Stimulated activated naive CD8-positive, alpha-beta T cell treated with anti-CD3 and anti-CD28 coated beads, Interleukin-15, Interleukin-2, amounts not matched to agents 100 ng/mL and 50 ng/mL, for 24 hours (primary cell): ENCODE data around the gene HYAL2.
"Not testable (repeated sequence)": the region's sequence is repeated elsewhere in the genome, so short reads cannot be mapped to it uniquely, and the experiment has no call there.

Experiments
- H3K27ac Mint-ChIP-seq: one replicate; pipeline ENCODE4 v1.8.0; 2021; ENCODE audit warnings: mild to moderate bottlenecking, mixed read lengths
- H3K27me3 Mint-ChIP-seq: one replicate; pipeline ENCODE4 v1.8.0; 2021; ENCODE audit warnings: mixed read lengths
- H3K36me3 Mint-ChIP-seq: one replicate; pipeline ENCODE4 v1.8.0; 2021; ENCODE audit warnings: low read depth, mixed read lengths
- H3K4me1 Mint-ChIP-seq: one replicate; pipeline ENCODE4 v1.8.0; 2021; ENCODE audit warnings: low read depth, mixed read lengths
- H3K4me3 Mint-ChIP-seq: one replicate; pipeline ENCODE4 v1.8.0; 2021; ENCODE audit warnings: mild to moderate bottlenecking, mixed read lengths
- H3K9me3 Mint-ChIP-seq: one replicate; pipeline ENCODE4 v1.8.0; 2021; ENCODE audit warnings: mixed read lengths

HYAL2 gene

DNA sequence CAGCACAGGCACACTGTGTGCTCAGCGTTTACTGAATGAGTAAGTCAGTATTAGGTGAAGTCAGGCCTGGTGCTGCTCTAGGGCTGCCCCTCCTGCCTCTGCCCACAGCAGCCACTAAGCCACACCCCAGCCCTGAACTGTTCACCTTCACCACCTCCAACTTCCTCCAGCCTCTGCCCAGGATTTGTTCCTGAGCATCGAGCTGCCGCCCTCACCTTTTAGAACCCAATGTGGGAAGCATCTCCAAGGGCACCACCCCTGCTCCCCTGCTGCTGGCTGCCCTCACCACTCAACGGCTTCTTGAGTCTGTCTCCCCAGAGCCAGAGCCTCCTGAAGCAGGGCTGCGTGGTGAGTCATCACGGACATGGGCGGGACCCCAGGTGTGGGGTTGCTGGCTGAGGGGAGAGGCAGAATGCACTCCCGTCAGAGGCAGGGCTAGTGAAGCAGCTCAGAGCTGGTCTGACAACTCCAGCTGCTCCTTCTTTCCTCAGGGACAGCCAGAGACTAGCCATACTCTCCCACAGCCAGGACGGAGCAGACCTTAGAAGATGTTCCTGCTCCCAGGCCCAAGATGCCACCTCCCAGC, 5.8 kb downstream of the HYAL2 start:
- Mint-ChIP-seq H3K9me3 (no peaks in the 10 kb centered on the region), H3K27ac (no peak overlapping the region), H3K36me3 (peaks cover 8% of the 10 kb centered on the region), H3K27me3 (no peaks in the 10 kb centered on the region), H3K4me1 (peaks cover 37% of the 10 kb centered on the region), H3K4me3 (no peak overlapping the region)

DNA sequence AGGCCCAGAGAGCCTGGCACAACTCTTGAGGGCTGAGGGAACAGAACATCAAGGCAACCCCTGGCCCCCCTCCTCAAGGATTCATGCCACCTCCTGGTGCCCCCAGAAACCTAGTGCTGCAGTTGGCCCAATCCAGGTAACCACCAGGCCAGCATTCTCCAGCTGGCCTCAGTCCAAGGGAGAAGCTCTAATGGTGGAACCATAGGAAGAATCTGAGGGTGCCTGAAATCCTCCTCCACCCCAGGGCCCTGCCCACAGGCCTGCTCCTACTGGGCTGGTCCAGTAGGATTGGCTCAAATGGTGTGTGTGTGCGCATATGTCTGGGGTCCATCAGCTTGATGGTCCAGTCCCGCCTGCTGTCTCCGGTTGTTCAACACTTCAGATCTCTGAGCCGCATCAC, 7.7 kb downstream of the HYAL2 start:
- no peak overlapping the region for H3K27ac Mint-ChIP-seq
- no peak overlapping the region for H3K4me3 Mint-ChIP-seq

DNA sequence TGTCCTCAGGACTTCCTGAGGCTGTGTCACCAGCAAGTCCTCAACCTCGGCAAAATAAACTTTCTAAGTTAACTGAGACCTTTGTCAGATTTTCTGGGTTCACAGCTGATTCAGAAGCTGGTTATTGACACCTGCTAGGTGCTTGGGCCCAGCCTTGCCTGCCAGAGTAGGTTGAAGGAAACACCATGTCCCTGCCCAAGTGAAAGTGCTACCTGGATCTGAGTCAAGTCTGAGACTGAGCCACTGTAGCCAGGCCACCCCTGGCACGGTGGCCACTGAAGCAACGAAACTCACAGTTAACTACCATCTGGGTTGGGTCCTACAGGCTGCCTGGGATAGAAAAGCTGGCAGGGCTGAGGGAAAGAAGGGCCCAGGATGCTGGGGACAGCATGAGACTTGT, 8.2 kb downstream of the HYAL2 start:
- Mint-ChIP-seq H3K4me1 (peaks cover 25% of the 10 kb centered on the region), H3K4me3 (no peak overlapping the region), H3K27ac (no peak overlapping the region), H3K27me3 (no peaks in the 10 kb centered on the region), H3K9me3 (no peaks in the 10 kb centered on the region), H3K36me3 (peaks cover 14% of the 10 kb centered on the region)

More for the DNA sequence above, 7.7 kb downstream of the HYAL2 start:
- no peaks in the 10 kb centered on the region for H3K27me3 Mint-ChIP-seq
- H3K9me3 Mint-ChIP-seq, result no peaks in the 10 kb centered on the region
- H3K4me1 Mint-ChIP-seq, result peaks cover 28% of the 10 kb centered on the region
- H3K36me3 Mint-ChIP-seq, result peaks cover 10% of the 10 kb centered on the region

DNA sequence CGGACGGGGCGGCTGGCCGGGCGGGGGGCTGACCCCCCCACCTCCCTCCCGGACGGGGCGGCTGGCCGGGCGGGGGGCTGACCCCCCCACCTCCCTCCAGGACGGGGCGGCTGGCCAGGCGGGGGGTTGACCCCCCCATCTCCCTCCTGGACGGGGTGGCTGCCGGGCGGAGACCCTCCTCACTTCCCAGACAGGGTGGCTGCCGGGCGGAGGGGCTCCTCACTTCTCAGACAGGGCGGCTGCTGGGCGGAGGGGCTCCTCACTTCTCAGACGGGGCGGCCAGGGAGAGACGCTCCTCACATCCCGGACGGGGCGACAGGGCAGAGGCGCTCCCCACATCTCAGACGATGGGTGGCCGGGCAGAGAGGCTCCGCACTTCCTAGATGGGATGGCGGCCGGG, 10.5 kb downstream of the HYAL2 start:
- H3K27ac Mint-ChIP-seq, H3K27me3 Mint-ChIP-seq, H3K4me3 Mint-ChIP-seq, H3K9me3 Mint-ChIP-seq, H3K4me1 Mint-ChIP-seq: not testable (repeated sequence)
- H3K36me3 Mint-ChIP-seq, result peaks cover 10% of the 10 kb centered on the region

DNA sequence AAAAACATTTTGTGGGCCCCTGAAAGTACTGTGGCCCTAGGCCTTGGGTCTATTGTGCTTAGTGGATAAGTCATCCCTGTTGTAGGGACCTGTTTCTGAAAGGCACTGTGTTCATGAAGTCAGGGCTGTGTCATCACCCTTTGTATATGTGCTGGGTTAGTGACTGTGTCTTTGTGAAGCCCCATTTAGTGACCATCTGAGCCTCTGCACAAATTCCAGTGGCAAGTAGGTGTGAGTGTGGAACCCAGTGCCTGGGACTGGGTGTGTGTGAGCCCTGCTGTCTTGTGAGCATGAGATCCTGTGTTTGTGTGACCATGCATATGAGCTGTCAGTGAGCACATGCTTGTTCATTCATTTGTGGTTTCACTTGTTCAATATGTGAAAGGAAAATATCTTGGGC, 17.9 kb downstream of the HYAL2 start:
- H3K27me3 Mint-ChIP-seq, result no peaks in the 10 kb centered on the region
- H3K4me1 Mint-ChIP-seq, result peaks cover 20% of the 10 kb centered on the region
- no peaks in the 10 kb centered on the region for H3K9me3 Mint-ChIP-seq
- peaks cover 6% of the 10 kb centered on the region for H3K36me3 Mint-ChIP-seq
- no peak overlapping the region for H3K27ac Mint-ChIP-seq
- H3K4me3 Mint-ChIP-seq, result no peak overlapping the region

DNA sequence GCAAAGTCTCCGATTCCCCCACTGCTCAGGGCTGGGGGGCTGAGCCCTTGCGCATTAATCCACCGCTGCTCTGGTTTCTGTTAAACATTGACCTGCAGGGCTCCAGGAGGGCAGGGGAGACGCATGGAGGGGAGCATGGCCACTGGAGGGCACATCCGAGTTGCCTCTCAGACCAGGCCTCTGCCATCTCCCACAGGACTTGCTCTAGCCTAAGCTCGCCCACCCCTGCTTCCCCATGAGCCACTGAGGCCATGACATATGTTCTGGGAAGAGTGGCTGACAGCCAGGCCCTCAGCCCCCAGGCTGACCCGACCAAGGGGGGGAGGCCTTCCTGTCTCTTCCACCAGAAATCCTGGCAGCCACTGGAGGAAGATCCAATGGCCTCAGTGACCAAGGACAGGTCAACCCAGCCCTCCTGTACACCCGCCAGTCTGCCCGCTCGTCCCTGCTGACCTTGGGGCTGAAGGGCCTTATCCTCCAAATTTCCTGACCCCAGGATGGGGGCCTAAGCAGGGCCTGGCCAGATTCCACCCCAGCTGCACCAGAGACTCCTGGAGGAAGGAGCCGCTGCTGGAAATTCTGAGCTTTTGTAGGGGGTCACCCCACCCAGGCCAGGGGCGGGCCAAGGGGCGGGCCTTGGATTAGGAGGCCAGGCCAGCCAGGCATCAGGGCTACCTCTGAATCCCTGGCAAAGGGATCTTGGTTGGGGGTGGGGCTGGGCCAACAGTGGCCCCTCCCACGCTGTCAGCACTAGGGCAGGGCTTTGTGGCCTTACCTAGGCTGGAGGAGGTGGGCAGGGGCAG, 19.3 kb downstream of the HYAL2 start, which contains the start of gene HYAL1:
HYAL1 (minus strand) TSS at position 562 of the 803 bp plus-strand sequence. CDS start 618 bp downstream, outside the sequence.
- Mint-ChIP-seq H3K27me3 (no peaks in the 10 kb centered on the region), H3K27ac (no peak within 1 kb of the TSS), H3K36me3 (no peaks in the 10 kb centered on the region), H3K4me1 (peaks cover 25% of the 10 kb centered on the region), H3K9me3 (no peaks in the 10 kb centered on the region), H3K4me3 (no peak within 1 kb of the TSS)

DNA sequence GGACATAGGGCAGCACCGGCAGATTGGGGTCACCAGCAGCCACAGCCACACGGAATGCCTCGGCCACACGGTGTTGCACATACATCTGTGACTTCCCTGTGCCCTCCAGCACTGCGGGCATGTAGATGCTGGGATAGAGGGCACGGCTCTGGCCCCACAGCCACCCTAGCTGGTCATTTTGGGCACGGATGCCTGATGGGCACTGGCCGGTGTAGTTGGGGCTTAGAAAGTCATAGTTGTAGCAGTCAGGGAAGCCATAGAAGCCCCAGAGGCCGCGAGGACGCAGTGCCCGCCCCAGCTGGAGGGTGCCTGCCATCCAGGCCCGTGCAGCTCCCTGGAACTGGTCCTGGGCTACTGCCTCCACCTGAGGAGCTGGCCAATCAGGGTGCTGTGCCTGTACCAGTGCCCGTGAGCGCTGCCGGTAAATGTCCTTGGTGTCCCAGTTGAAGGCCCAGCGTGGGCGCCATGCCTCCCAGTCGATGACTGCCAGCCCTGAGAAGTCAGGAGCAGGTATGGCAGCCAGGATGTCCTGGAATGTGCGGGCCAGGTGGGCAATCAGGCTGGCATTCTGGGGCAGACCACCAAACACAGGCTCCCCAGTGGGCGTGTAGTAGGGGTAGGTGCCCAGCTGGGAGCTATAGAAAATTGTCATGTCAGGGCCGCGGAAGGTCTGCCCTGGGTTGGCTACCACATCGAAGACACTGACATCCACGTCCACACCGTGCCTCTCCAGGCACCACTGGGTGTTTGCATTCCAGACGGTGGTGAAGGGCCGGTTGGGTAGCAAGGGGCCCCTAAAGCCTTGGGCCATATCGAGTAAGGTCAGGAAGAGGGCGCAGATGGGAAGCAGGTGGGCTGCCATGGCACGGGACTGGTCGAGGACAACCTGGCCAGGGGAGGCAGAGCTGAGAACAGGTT, 20.2 kb downstream of the HYAL2 start:
- H3K4me1 Mint-ChIP-seq, result peaks cover 29% of the 10 kb centered on the region
- H3K36me3 Mint-ChIP-seq, result no peaks in the 10 kb centered on the region
- no peak overlapping the region for H3K4me3 Mint-ChIP-seq
- H3K9me3 Mint-ChIP-seq, result no peaks in the 10 kb centered on the region
- H3K27ac Mint-ChIP-seq, result no peak overlapping the region
- no peaks in the 10 kb centered on the region for H3K27me3 Mint-ChIP-seq

DNA sequence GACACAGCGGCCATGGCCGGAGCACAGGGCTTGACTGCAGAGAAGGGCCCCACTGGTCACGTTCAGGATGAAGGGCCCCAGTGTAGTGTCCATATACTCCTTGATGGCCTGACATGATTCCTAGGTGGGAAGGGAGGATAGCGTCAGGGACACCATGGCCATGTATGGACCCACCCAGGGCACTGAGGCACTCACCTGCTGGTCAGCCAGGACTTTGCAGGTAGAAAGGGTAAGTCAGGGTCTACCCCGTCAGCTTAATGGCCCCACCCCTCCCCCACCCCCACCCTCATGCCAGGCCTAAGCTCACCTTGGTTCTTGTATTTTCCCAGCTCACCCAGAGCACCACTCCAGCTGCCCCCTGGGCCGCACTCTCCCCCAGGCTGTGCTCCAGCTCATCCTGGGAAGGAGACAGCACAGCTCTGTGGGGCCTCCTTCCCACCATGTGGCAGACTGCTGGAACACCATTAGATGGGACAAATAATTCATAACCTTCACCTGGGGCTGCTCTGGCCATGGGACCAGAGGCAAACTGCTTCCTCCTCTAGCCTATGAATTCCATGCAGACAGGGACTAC, 21.8 kb downstream of the HYAL2 start:
- no peaks in the 10 kb centered on the region for H3K36me3 Mint-ChIP-seq
- peak overlapping the region; percentile 91 for H3K27ac Mint-ChIP-seq
- peaks cover 29% of the 10 kb centered on the region for H3K4me1 Mint-ChIP-seq
- no peaks in the 10 kb centered on the region for H3K9me3 Mint-ChIP-seq
- H3K27me3 Mint-ChIP-seq, result no peaks in the 10 kb centered on the region
- H3K4me3 Mint-ChIP-seq, result peak overlapping the region; percentile 99

DNA sequence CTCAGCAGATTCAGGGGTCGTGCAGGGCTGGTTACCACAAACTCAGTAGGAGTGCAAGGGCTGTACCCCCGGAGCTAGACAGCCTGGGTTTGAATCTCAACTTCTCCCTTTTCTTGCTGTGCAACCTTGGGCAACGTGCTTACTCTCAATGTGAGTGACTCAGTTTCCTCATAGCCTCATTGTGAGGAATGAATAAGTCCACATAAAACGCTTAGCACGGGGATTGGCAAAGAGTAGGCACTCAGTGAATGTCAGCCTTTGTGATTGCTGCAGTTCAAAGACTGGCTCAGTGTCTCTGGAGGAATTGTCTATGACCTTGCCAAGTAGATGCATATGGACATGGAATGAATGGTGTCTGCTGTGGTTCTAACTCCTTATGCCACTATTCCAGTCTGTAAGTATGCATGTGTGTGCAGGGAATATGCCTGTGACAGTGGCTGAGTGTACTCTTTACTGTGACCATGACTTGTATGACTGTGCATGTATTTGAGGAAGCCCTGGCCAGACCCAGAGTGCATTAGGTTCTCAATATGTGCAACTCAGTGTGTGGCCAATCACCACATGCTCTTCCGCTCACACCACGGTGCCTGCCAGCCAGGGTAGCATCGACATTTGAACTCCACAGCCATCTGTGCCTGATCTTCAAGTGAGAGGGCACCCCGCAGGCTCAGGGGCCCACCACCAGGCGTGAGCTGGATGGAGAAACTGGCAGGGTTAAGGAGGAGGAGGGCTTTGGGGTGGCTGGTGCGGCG, 22.4 kb downstream of the HYAL2 start:
- Mint-ChIP-seq H3K4me3 (peak overlapping the region; percentile 99), H3K36me3 (no peaks in the 10 kb centered on the region), H3K4me1 (peaks cover 29% of the 10 kb centered on the region), H3K27me3 (no peaks in the 10 kb centered on the region), H3K27ac (peak overlapping the region; percentile 91), H3K9me3 (no peaks in the 10 kb centered on the region)

DNA sequence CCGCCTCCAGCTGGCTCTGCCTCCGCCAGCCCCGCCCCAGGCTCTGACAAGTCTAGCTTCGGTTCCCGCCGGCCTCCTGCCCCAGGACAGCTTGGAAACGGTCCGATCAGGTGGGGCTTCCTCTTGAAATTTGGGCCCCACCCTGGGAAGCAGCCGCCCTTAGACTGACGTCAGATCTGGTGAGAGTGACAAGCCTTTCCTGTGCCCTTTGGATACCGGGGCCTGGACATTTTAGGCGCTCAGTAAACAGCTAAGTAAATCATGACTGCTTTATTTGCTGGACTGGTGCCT, 23.0 kb downstream of the HYAL2 start:
- Mint-ChIP-seq H3K4me3 (peak overlapping the region; percentile 99), H3K9me3 (no peaks in the 10 kb centered on the region), H3K4me1 (peaks cover 24% of the 10 kb centered on the region), H3K36me3 (no peaks in the 10 kb centered on the region), H3K27me3 (no peaks in the 10 kb centered on the region), H3K27ac (peak overlapping the region; percentile 91)

DNA sequence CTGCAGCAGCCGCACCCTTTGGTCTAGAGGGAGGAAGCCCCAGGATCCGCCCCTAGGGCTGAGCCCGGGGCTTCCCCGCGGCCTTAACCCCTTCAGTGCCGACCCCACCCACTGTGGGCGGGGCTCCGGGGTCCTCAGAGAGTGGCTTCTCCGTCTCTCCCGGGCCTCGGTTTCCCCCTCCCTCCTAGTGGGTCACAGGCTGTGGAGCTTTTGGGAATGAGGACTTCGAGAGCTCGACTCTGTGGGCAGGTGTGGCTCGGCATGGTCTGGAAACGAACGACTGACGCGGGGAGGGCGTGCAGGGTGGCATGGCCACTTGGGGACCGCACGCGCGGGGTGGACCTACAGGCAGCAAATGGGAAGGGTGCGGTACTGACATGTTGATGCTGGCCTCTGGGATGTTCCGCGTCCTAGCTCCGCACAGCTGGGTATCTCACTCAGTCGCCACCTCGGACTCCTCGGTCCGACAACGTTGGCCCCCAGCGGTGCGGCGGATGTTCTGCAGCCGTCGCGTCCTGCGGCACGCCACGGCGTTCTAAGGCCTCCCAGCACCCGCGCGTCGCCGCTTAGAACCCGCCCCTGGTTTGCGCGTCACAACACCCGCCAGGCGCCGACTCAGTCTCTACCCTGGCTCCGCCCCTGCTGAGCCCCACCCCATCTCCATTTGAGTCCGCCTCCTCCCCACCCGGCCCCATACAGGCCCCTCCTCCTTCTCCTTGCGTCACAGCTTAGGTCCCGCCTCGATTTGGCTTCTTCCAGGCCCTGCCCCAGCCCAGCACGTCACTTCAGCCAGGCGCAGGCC, 23.5 kb downstream of the HYAL2 start, which contains the start of the genes HYAL3 and NAA80:
HYAL3 (minus strand) TSS at position 570 of the 802 bp plus-strand sequence. CDS start 3,803 bp downstream, outside the sequence.
NAA80 (minus strand) TSS at position 570 of the 802 bp plus-strand sequence. CDS start 1,942 bp downstream, outside the sequence.
- Mint-ChIP-seq H3K9me3 (no peaks in the 10 kb centered on the region), H3K27ac (peak within 1 kb of the TSS; percentile 99), H3K27me3 (no peaks in the 10 kb centered on the region), H3K4me3 (peak within 1 kb of the TSS; percentile 99), H3K4me1 (peaks cover 22% of the 10 kb centered on the region), H3K36me3 (no peaks in the 10 kb centered on the region)

DNA sequence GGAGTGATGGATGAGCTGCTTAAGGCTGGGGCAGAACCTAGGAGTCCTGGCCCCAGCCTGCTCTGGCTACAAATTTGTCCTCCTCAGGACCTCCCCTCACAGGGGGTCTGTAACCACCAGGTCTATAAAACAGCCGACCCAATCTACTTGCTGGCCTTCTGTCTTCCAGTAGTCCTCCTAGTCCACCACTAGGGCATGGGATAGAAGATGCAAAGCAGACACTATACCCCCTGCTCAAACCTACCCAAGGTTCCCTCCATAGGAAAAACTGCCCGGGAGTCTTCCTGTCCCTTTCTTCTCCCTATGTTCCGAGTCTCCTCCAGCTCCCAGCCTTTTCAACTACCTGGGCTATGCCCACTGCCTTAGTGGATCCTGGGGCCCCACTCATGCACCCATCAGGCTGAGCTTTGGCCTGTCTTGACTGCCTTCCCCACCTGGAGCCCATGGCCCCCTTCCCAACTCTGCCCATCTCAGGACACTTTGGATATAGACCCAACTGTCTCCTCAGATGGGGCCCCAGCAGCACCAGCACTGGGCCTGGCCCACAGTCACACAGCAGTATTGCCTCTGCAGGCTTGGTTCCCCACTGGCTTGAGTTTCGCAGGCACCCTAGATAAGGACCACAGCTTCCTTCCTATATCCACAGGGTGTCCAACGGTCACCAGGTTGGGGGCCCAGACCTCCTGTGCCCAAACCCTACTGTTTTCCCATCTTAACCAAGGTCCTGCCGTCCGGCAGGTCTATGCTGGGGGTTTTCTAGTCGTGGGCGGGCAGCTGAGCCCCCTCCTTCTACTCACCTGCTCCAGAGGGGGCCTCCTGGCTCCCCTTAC, 24.4 kb downstream of the HYAL2 start:
- H3K27ac Mint-ChIP-seq, result peak overlapping the region; percentile 99
- no peaks in the 10 kb centered on the region for H3K27me3 Mint-ChIP-seq
- H3K9me3 Mint-ChIP-seq, result no peaks in the 10 kb centered on the region
- no peaks in the 10 kb centered on the region for H3K36me3 Mint-ChIP-seq
- peaks cover 22% of the 10 kb centered on the region for H3K4me1 Mint-ChIP-seq
- peak overlapping the region; percentile 99 for H3K4me3 Mint-ChIP-seq

DNA sequence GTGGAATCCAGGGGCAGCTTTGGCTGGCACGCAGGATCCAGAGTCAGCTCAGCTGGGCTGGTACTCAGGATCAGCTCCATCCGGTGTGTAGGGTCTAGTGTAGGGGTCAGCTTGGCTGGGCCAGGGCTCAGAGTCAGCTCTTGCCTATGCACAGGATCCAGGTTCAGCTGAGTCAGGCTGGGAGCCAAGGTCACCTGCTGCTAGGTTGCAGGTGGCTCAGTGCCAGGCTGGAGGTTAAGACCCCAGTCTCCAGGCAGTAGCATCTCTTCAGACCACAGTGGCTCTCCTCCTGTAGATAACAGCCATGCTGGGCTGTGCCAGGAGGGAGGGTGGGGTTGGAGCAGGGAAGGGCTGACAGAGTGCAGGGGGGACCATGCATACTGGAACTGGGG, 25.2 kb downstream of the HYAL2 start:
- Mint-ChIP-seq H3K27me3 (no peaks in the 10 kb centered on the region), H3K9me3 (no peaks in the 10 kb centered on the region), H3K4me3 (no peak overlapping the region), H3K4me1 (peaks cover 29% of the 10 kb centered on the region), H3K27ac (no peak overlapping the region), H3K36me3 (no peaks in the 10 kb centered on the region)
